Peyer's patch (tissue), 4 donors: ENCODE results near the gene ANKRD17. TPM values are rescaled to one million over a fixed set of nuclear protein-coding genes. Genes with fewer than 3 reads are reported as not detected.

Source experiments
- DNase-seq, 3 donors: peaks; one replicate each; pipeline ENCODE4 v3.0.0-alpha.2; 2017 to 2019
- H3K27ac ChIP-seq, 4 donors: fragments of 200-600 bp; sonication (generic); one replicate each; pipeline ENCODE4 v1.5.1; 2016 to 2019
- H3K27me3 ChIP-seq, 2 donors: fragments of 200-600 bp; sonication (generic); one replicate each; pipeline ENCODE4 v1.5.1; 2019
- H3K36me3 ChIP-seq, 3 donors: fragments of 200-600 bp; sonication (generic); one replicate each; pipeline ENCODE4 v1.5.1; 2016 to 2019
- H3K4me1 ChIP-seq, 4 donors: fragments of 200-600 bp; sonication (generic); one replicate each; pipeline ENCODE4 v1.5.1; 2016 to 2019
- H3K4me3 ChIP-seq, 4 donors: fragments of 200-600 bp; sonication (generic); 1 replicate in 3 of 4; 2 replicates in 1 of 4; pipeline ENCODE4 v1.5.1; 2016 to 2019; ENCODE audit warnings: mild to moderate bottlenecking in 1 of 4
- H3K9me3 ChIP-seq, 4 donors: fragments of 200-600 bp; sonication (generic); one replicate each; pipeline ENCODE4 v1.5.1; 2016 to 2019; ENCODE audit warnings: mild to moderate bottlenecking in 1 of 4
- POLR2A ChIP-seq, 2 donors: fragments of 450-650 bp; IDR thresholded peaks; one replicate each; pipeline ENCODE4 v1.5.1; 2017; ENCODE audit warnings: antibody characterized with exemption in 2 of 2, mild to moderate bottlenecking in 2 of 2, moderate library complexity in 2 of 2
- total RNA-seq, 4 donors: library from RNA; depleted of rRNA; stranded (reverse); fragments of >200 nt; gene quantifications; one replicate each; pipeline ENCODE4 v1.1.0, GENCODE V29; 2016
- TF ChIP-seq, protein P1 (sequence below), 6 experiments: fragments of 450-650 bp in 4 of 6; fragments of 200-600 bp in 2 of 6; sonication (generic) in 1 of 6; IDR thresholded peaks; one replicate each; pipeline ENCODE4 v1.5.1; 2017 to 2019; ENCODE audit warnings: antibody characterized with exemption in 6 of 6, mild to moderate bottlenecking in 3 of 6, moderate library complexity in 1 of 6

The ANKRD17 gene
- total RNA-seq, 4 donors from 2014 or later: 61.7 to 92.0 (median 81.0) TPM

DNA sequence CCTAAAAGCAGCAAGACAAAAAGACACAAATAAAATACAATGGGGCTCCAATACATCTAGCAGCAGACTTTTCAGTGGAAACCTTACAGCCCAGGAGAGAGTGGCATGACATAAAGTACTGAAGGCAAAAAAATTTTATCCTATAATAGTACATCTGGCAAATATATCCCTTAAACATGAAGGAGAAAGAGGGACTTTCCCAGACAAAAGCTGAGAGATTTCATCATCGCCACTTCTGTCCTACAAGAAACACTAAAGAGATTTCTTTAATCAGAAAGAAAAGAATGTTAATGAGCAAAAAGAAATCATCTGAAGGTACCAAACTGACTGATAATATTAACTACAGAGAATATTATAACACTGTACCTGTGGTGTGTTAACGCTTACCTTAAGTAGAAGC is 86.4 kb downstream of the ANKRD17 start:
- Histone ChIP-seq H3K27ac (no peak overlapping the region), H3K4me1 (no peaks in the 10 kb centered on the region), H3K4me3 (no peak overlapping the region), H3K27me3 (no peaks in the 10 kb centered on the region), H3K9me3 (no peaks in the 10 kb centered on the region), H3K36me3 (peaks cover 0 to 55% (median 0%) of the 10 kb centered on the region in 3 donors)
- DNase-seq: no peak
- TF ChIP-seq, protein P1, sequence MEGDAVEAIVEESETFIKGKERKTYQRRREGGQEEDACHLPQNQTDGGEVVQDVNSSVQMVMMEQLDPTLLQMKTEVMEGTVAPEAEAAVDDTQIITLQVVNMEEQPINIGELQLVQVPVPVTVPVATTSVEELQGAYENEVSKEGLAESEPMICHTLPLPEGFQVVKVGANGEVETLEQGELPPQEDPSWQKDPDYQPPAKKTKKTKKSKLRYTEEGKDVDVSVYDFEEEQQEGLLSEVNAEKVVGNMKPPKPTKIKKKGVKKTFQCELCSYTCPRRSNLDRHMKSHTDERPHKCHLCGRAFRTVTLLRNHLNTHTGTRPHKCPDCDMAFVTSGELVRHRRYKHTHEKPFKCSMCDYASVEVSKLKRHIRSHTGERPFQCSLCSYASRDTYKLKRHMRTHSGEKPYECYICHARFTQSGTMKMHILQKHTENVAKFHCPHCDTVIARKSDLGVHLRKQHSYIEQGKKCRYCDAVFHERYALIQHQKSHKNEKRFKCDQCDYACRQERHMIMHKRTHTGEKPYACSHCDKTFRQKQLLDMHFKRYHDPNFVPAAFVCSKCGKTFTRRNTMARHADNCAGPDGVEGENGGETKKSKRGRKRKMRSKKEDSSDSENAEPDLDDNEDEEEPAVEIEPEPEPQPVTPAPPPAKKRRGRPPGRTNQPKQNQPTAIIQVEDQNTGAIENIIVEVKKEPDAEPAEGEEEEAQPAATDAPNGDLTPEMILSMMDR (IDR thresholded peaks at IDR 0.05): no peak
- no peak for TF ChIP-seq POLR2A (IDR thresholded peaks at IDR 0.05)

DNA sequence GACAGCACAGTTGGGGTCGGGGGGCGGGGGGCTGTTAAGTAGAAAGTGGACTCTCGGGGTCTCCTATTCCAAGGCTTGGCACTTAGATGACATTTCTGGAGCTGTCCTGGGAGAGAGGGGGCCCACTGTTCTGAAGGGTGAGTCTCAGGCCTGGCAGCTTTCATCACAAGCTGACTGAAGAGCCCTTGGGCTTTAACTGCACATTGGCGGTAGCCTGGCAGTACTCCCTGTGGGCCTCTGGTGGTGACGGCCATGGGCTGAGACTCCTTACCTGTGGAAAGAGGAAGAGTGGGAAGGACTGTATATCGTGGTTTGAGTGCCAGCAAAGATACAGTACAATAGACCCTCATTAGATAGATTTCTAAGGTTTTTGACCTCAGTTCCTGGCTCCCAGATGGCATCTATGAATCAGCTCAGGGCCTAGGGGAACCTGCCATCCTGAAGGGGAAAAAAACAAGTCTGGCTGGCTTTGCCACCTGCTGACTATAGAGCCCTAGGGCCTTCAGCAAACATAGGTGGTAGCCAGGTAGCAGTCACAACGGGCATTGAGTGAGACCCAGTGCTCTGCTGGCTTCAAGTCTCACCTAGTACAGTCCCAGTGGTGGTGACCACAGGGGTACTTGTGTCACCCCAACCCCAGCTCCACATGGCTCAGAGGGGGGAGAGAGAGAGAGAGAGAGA is 87.9 kb downstream of the ANKRD17 start:
- no peak for DNase-seq
- peaks cover 0 to 70% (median 0%) of the 10 kb centered on the region in 3 donors for H3K36me3 ChIP-seq
- no peak overlapping the region for H3K27ac ChIP-seq
- no peaks in the 10 kb centered on the region for H3K9me3 ChIP-seq
- H3K4me1 ChIP-seq: no peaks in the 10 kb centered on the region
- H3K27me3 ChIP-seq: no peaks in the 10 kb centered on the region
- no peak for TF ChIP-seq POLR2A (IDR thresholded peaks at IDR 0.05)
- TF ChIP-seq, protein P1 (IDR thresholded peaks at IDR 0.05): no peak
- H3K4me3 ChIP-seq: no peak overlapping the region

DNA sequence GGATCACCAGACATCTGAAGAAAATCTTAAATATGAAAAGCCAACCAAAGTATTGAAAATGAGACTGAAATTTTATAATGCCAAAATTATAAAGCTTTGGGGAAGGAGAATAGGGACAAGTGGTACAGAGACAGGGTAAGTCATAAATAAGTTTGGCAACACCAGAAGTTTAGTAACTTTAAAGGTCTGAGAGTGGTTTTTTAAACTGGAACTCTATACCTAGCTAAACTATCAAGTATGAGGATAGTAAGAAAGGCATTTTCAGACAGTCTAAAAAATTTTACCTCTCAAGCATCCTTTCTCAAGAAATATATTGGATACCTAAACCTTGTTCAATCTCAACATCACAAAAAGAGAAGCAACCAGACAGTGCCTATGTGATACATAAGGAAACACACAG is 92.4 kb downstream of the ANKRD17 start:
- TF ChIP-seq, protein P1 (IDR thresholded peaks at IDR 0.05): no peak
- TF ChIP-seq POLR2A (IDR thresholded peaks at IDR 0.05): no peak
- DNase-seq: no peak
- Histone ChIP-seq H3K4me3 (no peak overlapping the region), H3K4me1 (no peaks in the 10 kb centered on the region), H3K27ac (no peak overlapping the region), H3K9me3 (no peaks in the 10 kb centered on the region), H3K36me3 (peaks cover 0 to 72% (median 0%) of the 10 kb centered on the region in 3 donors), H3K27me3 (no peaks in the 10 kb centered on the region)

DNA sequence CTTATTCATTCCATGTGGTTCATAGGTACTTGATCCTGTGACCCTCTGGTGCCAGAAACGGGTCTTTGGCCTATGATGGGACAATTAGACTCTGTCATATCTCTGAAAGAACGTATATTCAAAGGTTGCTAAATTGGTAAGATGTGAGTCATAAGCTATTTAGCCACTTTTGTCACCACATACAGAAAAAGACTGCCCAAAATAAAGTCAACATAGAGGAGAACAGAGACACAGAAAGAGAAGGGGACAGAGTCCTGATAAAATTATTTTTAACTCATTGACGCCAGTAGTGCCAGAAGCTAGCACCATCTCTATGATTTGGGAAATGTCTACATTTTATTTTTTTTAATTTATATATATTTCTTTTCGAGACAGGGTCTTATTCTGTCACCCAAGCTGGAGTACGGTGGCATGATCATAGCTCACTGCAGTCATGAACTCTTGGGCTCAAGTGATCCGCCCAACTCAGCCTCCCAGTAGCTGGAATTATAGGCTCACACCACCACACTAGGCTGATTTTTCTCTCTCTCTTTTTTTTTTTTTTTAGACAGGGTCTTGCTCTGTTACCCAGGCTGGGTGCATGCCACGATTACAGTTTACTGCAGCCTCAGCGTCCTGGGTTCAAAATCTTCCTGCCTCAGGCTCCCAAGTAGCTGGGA is 96.9 kb downstream of the ANKRD17 start:
- no peak overlapping the region for H3K4me3 ChIP-seq
- DNase-seq: no peak
- H3K4me1 ChIP-seq: no peaks in the 10 kb centered on the region
- no peak overlapping the region for H3K27ac ChIP-seq
- peaks cover 0 to 50% (median 0%) of the 10 kb centered on the region in 3 donors for H3K36me3 ChIP-seq
- H3K27me3 ChIP-seq: no peaks in the 10 kb centered on the region
- no peaks in the 10 kb centered on the region for H3K9me3 ChIP-seq
- TF ChIP-seq, protein P1 (IDR thresholded peaks at IDR 0.05): no peak
- no peak for TF ChIP-seq POLR2A (IDR thresholded peaks at IDR 0.05)

DNA sequence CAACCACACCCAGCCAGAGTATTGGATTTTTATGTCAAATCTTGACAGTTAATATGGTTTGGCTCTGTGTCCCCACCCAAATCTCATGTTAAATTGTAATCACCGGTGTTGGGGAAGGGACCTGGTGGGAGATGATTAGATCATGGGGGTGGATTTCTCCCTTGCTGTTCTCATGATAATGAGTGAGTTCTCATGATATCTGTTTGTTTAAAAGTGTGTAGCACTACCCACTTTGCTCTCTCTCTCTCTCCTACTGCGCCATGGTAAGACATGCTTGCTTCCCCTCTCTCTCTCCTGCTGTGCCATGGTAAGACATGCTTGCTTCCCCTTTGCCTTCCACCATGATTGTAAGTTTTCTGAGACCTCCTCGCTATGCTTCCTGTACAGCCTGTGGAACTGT is 102.2 kb downstream of the ANKRD17 start:
- Histone ChIP-seq H3K9me3 (no peaks in the 10 kb centered on the region), H3K4me1 (no peaks in the 10 kb centered on the region), H3K36me3 (peaks cover 0 to 40% (median 0%) of the 10 kb centered on the region in 3 donors), H3K27ac (no peak overlapping the region), H3K4me3 (no peak overlapping the region), H3K27me3 (no peaks in the 10 kb centered on the region)
- TF ChIP-seq, protein P1 (IDR thresholded peaks at IDR 0.05): no peak
- no peak for TF ChIP-seq POLR2A (IDR thresholded peaks at IDR 0.05)
- no peak for DNase-seq
